WERI-Rb-1 (cell line): ENCODE data around the gene KLK1.

Source experiments
- DNase-seq: peaks from one replicate; pipeline ENCODE4 v3.0.0-alpha.2; 2020
- H3K27ac ChIP-seq: fragments of 250-450 bp; sonication (Bioruptor Pico); 2 replicates; pipeline ENCODE4 v1.5.1; 2020; ENCODE audit warnings: mild to moderate bottlenecking, moderate library complexity
- H3K27me3 ChIP-seq: fragments of 250-450 bp; sonication (Bioruptor Pico); 2 replicates; pipeline ENCODE4 v1.5.1; 2021; ENCODE audit warnings: mild to moderate bottlenecking, low read depth, moderate library complexity; ENCODE audit not compliant: insufficient read depth, severe bottlenecking
- H3K36me3 ChIP-seq: fragments of 250-450 bp; sonication (Bioruptor Pico); 2 replicates; pipeline ENCODE4 v1.5.1; 2020; ENCODE audit warnings: mild to moderate bottlenecking, moderate library complexity
- H3K4me3 ChIP-seq: 2 replicates; pipeline ENCODE4 v1.5.1; 2011; ENCODE audit warnings: low read depth, mild to moderate bottlenecking, control low read depth, low read length
- H3K9me3 ChIP-seq: fragments of 250-450 bp; sonication (Bioruptor Pico); 2 replicates; pipeline ENCODE4 v1.5.1; 2021; ENCODE audit warnings: mild to moderate bottlenecking, moderate library complexity; ENCODE audit not compliant: severe bottlenecking
- TF ChIP-seq, protein P1 (sequence below): IDR thresholded peaks from 2 replicates; pipeline ENCODE4 v1.5.1; 2011; ENCODE audit warnings: low read depth, mild to moderate bottlenecking, control low read depth, inconsistent platforms, low read length

The KLK1 gene

DNA sequence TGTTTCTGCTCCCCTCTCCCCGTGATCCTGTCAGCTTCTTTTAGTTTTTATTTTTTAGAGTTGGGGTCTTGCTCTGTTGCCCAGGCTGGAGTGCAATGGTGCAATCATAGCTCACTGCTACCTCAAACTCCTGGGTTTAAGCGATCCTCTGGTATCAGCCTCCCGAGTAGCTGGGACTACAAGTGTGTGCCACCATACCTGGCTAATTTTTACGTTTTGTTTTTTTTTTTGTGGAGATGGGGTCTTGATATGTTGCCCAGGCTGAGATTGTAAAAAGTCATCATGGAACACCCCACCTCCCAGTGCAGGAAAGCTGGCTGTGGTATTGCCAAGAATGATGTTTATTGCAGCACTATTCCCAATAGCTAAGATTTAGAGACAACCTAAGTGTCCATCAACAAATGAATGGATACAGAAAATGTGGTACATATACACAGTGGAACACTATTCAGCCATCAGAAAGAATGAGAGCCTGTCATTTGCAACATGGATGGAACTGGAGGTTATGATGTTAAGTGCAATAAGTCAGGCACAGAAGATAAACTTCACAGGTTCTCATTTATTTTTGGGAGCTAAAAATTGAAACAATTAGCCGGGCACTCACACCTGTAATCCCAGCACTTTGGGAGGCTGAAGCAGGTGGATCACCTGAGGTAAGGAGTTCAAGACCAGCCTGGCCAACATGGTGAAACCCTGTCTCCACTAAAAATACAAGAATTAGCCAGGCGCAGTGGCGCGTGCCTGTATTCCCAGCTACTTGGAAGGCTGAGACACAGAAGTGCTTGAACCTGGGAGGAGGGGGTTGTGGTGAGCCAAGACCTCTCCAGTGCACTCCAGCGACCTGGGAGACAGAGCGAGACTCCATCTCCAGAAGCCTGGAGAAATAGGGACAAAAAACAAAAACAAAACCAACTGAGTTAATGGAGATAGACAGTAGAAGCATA lies 16.4 kb upstream of the KLK1 start:
- Histone ChIP-seq H3K27ac (no peak overlapping the region), H3K4me3 (no peak overlapping the region), H3K36me3 (no peaks in the 10 kb centered on the region), H3K9me3 (peaks cover 23% of the 10 kb centered on the region), H3K27me3 (peaks cover 51% of the 10 kb centered on the region)
- TF ChIP-seq, protein P1, sequence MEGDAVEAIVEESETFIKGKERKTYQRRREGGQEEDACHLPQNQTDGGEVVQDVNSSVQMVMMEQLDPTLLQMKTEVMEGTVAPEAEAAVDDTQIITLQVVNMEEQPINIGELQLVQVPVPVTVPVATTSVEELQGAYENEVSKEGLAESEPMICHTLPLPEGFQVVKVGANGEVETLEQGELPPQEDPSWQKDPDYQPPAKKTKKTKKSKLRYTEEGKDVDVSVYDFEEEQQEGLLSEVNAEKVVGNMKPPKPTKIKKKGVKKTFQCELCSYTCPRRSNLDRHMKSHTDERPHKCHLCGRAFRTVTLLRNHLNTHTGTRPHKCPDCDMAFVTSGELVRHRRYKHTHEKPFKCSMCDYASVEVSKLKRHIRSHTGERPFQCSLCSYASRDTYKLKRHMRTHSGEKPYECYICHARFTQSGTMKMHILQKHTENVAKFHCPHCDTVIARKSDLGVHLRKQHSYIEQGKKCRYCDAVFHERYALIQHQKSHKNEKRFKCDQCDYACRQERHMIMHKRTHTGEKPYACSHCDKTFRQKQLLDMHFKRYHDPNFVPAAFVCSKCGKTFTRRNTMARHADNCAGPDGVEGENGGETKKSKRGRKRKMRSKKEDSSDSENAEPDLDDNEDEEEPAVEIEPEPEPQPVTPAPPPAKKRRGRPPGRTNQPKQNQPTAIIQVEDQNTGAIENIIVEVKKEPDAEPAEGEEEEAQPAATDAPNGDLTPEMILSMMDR = no peak
- no peak for DNase-seq

DNA sequence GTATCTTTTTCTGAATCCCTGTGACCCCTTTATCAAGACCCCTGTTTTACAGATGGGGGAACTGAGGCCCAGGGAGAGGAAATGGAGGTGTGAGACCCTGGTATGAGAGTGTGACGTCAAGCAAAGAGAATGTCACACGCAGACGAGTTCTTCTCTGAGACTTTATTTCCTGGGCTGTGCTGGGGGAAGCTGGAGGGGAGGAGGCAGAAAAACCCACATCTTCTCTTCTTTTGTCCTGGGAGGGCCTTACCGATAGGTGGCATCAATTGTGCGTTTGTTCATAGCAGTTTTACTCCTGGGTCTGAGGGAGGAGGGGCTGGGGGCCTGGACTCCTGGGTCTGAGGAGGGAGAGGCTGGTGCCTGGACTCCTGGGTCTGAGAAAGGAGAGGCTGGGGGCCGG lies 14.7 kb upstream of the KLK1 start:
- DNase-seq = no peak
- H3K9me3 ChIP-seq = peaks cover 18% of the 10 kb centered on the region
- peaks cover 44% of the 10 kb centered on the region for H3K27me3 ChIP-seq
- H3K4me3 ChIP-seq = no peak overlapping the region
- H3K27ac ChIP-seq = no peak overlapping the region
- TF ChIP-seq, protein P1 = peak; percentile 34; the same call in 1 of the 2 replicates
- no peaks in the 10 kb centered on the region for H3K36me3 ChIP-seq

DNA sequence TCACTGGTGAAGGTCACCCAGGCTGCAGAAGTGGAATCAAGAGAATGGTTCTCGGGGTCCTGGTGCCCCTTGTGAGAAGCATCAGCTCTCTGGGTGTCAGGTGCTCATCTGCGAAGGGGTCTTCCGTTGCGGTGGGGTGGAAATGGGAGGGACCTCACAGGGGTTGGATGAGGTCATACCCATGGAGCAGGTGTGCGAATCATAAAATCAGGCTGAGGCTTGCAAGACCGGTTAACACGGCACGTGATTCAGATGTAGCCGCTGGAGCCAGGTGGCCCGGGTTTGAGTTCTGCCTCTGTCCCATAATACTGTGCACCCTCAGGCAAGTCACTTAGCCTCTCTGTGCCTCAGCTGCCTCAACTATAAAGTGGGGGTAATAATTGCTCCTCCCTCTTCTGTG lies 13.7 kb upstream of the KLK1 start:
- Histone ChIP-seq H3K36me3 (no peaks in the 10 kb centered on the region), H3K27me3 (peaks cover 35% of the 10 kb centered on the region), H3K27ac (no peak overlapping the region), H3K4me3 (no peak overlapping the region), H3K9me3 (peaks cover 9% of the 10 kb centered on the region)
- TF ChIP-seq, protein P1 = no peak
- DNase-seq = no peak

DNA sequence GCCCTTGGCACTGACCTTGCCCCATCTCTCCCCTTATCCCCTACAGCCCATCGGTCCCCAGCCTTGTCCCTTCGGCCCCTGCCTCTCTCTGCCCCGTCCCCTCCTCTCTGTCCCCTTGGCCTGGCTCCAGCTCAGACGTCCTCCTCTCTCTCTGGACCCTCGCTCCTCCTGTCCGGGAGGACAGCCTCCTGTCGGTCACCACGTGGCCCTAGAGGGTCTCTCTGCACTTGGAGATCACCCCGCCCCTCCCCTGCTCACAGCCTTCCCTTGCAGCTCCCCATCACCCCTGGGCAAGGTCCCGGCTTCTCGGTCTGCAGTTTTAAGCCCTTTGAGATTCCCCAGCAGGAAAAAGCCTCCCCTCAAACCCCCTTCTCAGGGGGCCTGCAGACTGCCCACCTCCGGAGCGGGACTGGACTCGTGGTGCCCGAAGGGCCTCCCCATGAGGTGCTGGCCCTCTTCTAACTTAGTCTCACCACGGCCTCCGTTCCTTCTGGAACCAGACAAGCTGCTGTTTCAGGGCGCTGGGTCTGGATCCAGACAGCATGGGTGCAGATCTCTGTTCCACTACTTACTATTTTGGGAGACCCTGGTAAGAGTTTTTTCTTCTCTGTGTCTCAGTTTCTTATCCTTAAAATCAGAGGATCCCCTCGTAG lies 13.1 kb upstream of the KLK1 start:
- Histone ChIP-seq H3K4me3 (no peak overlapping the region), H3K27me3 (peaks cover 29% of the 10 kb centered on the region), H3K9me3 (peaks cover 4% of the 10 kb centered on the region), H3K36me3 (no peaks in the 10 kb centered on the region), H3K27ac (no peak overlapping the region)
- TF ChIP-seq, protein P1 = no peak
- no peak for DNase-seq

DNA sequence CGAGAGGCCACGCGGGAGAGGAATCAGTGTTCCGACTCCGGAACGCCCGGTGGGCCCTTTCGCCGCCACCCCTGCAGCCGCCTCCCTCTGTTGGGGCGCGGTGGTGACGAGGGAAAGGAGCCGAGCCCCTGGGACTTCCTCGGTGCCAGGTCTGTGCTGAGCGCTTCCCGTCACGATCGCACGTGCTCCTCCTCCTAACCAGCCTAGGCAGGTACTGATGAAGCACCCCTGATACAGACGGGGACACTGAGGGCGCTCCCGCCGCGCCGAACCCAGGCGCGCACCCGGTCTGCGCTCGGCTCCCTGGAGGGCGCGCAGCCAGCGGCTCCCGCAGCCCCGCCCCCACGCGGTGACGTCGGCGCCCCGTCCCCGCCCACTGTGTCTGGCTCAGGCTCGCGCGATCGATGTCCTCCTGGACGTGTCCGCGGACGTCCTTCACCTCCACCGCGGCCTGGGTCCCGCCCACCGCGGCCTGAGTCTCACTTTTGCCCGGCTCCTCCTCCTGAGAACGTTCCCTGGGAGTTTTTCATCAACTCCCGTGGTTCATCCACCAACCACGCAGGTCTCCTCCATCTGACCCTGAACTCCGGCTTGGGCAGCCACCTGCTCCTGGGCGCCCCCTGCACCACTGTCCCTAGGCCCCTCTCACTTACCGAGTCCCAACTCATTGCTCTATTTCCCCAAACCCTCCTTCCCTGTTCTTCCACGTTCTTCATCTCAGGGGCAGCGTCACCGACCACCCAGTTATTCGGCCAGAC lies 12.4 kb upstream of the KLK1 start:
- Histone ChIP-seq H3K4me3 (peak overlapping the region; percentile 58), H3K27me3 (peaks cover 21% of the 10 kb centered on the region), H3K9me3 (peaks cover 3% of the 10 kb centered on the region), H3K36me3 (no peaks in the 10 kb centered on the region), H3K27ac (no peak overlapping the region; the same call in 1 of the 2 replicates)
- DNase-seq = peak; percentile 85
- TF ChIP-seq, protein P1 = no peak
